A673 (cell line): Measurements from ENCODE around the gene DNAH10.

ENCODE experiments used
- EZH2 ChIP-seq: fragments of 200-600 bp; sonication (generic); IDR thresholded peaks from 2 replicates; pipeline ENCODE4 v1.6.1; 2017; ENCODE audit warnings: borderline replicate concordance, low read depth, mild to moderate bottlenecking, mixed read lengths, antibody characterized with exemption, low read length; ENCODE audit not compliant: poor library complexity, severe bottlenecking
- TF ChIP-seq, protein P1 (sequence below): fragments of 300-800, 200-600 bp; sonication (generic); conservative IDR thresholded peaks from 2 replicates; pipeline ENCODE4 v1.5.1; 2017; ENCODE audit warnings: low read depth, mild to moderate bottlenecking, antibody characterized with exemption, low read length, moderate library complexity, mixed read lengths

DNA sequence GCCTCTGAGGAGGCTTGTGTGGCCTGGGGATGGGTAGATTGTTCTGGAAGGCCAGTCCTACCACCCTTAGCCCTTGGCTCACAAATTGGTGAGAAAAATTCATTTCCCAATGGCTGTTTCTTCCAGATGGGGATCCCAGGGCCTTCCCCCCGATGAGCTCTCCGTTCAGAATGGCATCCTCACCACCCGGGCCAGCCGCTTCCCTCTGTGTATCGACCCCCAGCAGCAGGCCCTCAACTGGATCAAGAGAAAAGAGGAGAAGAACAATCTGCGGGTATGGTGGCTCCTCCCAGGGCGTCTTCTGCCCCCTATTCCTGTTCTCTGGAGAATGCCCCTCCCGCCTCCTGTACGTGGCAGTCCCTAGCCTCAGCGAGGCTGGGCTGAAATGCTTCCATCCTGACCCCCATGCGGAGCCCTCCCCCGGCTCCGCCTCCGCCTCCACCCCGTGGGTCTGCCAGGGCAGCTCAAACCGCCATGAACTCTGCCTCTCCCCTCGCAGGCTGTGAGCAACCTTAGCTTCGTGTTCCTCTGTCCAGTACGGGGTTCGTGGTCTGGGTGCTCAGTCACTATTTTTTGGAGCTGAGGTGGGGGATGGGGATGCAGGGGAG lies 152.7 kb downstream of the DNAH10 start:
- TF ChIP-seq, protein P1, sequence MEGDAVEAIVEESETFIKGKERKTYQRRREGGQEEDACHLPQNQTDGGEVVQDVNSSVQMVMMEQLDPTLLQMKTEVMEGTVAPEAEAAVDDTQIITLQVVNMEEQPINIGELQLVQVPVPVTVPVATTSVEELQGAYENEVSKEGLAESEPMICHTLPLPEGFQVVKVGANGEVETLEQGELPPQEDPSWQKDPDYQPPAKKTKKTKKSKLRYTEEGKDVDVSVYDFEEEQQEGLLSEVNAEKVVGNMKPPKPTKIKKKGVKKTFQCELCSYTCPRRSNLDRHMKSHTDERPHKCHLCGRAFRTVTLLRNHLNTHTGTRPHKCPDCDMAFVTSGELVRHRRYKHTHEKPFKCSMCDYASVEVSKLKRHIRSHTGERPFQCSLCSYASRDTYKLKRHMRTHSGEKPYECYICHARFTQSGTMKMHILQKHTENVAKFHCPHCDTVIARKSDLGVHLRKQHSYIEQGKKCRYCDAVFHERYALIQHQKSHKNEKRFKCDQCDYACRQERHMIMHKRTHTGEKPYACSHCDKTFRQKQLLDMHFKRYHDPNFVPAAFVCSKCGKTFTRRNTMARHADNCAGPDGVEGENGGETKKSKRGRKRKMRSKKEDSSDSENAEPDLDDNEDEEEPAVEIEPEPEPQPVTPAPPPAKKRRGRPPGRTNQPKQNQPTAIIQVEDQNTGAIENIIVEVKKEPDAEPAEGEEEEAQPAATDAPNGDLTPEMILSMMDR, result no peak
- no peak for TF ChIP-seq EZH2
